SU-DHL-6 (cell line): ENCODE data around the gene CECR2.

Source experiments
- H2AFZ ChIP-seq: fragments of 200-600 bp; sonication (generic); 2 replicates; pipeline ENCODE4 v1.6.1; 2014; ENCODE audit warnings: low read depth, mild to moderate bottlenecking, moderate library complexity, mixed read lengths, antibody characterized with exemption, low read length; ENCODE audit not compliant: severe bottlenecking
- H3F3A ChIP-seq: fragments of 200-600 bp; shearing (Covaris generic); 2 replicates; pipeline ENCODE4 v1.6.0; 2016; ENCODE audit warnings: antibody characterized with exemption, mild to moderate bottlenecking; ENCODE audit not compliant: insufficient read depth
- H3K27ac ChIP-seq: fragments of 200-600 bp; sonication (generic); 2 replicates; pipeline ENCODE4 v1.5.1; 2016; ENCODE audit warnings: low read depth, mild to moderate bottlenecking, low read length, moderate library complexity, mixed read lengths
- H3K27me3 ChIP-seq: fragments of 200-600 bp; sonication (generic), shearing (Covaris generic); 2 replicates; pipeline ENCODE4 v1.6.0; 2014; ENCODE audit warnings: mild to moderate bottlenecking, low read length
- H3K36me3 ChIP-seq: fragments of 200-600 bp; sonication (generic); 2 replicates; pipeline ENCODE4 v1.6.1; 2014; ENCODE audit warnings: mild to moderate bottlenecking, low read length, mixed read lengths
- H3K4me2 ChIP-seq: fragments of 300-600, 200-600 bp; shearing (Covaris generic), sonication (generic); 2 replicates; pipeline ENCODE4 v1.6.0; 2014; ENCODE audit warnings: low read length, low read depth, mild to moderate bottlenecking; ENCODE audit not compliant: poor library complexity, severe bottlenecking
- H3K4me3 ChIP-seq: fragments of 200-600 bp; sonication (generic); 2 replicates; pipeline ENCODE4 v1.5.1; 2014; ENCODE audit warnings: antibody characterized with exemption, low read length, mild to moderate bottlenecking, mixed read lengths; ENCODE audit not compliant: insufficient read depth, poor library complexity, severe bottlenecking
- H3K79me2 ChIP-seq: fragments of 200-600 bp; sonication (generic); 2 replicates; pipeline ENCODE4 v1.6.1; 2014; ENCODE audit warnings: mild to moderate bottlenecking, low read length, moderate library complexity; ENCODE audit not compliant: insufficient read depth
- H3K9ac ChIP-seq: fragments of 200-600 bp; sonication (generic); 2 replicates; pipeline ENCODE4 v1.7.0; 2014; ENCODE audit warnings: mild to moderate bottlenecking, low read length
- H3K9me2 ChIP-seq: fragments of 200-600 bp; sonication (generic); replicated peaks from 2 replicates; pipeline ENCODE4 v1.6.1; 2014; ENCODE audit warnings: low read length; ENCODE audit not compliant: insufficient read depth
- H3K9me3 ChIP-seq: fragments of 200-600 bp; sonication (generic); 2 replicates; pipeline ENCODE4 v1.6.1; 2014; ENCODE audit warnings: low read length, mixed read lengths; ENCODE audit not compliant: insufficient read depth
- H4K20me1 ChIP-seq: fragments of 200-600 bp; sonication (generic); 2 replicates; pipeline ENCODE4 v1.6.1; 2014; ENCODE audit warnings: low read depth, mild to moderate bottlenecking, antibody characterized with exemption, low read length, moderate library complexity, mixed read lengths
- CTCF ChIP-seq: fragments of 200-600 bp; sonication (generic); IDR thresholded peaks from one replicate; pipeline ENCODE4 v1.5.1; 2017; ENCODE audit warnings: antibody characterized with exemption, mild to moderate bottlenecking, low read length, moderate library complexity; ENCODE audit not compliant: insufficient read depth, poor library complexity, severe bottlenecking
- EZH2phosphoT487 ChIP-seq: fragments of 200-600 bp; sonication (generic), shearing (Covaris generic); conservative IDR thresholded peaks from 2 replicates; pipeline ENCODE4 v1.6.1; 2018; ENCODE audit warnings: mild to moderate bottlenecking, antibody characterized with exemption, low read length, moderate library complexity, mixed read lengths

CECR2 gene

GRCh38 chr22:17470880-17471500, 101.7 kb downstream of the CECR2 start:
- Histone ChIP-seq H2AFZ (no peak overlapping the region), H3K27me3 (no peaks in the 10 kb centered on the region), H3K9me3 (no peaks in the 10 kb centered on the region), H3K36me3 (no peaks in the 10 kb centered on the region), H3K4me2 (no peak overlapping the region), H3K9ac (no peak overlapping the region), H4K20me1 (no peaks in the 10 kb centered on the region), H3K79me2 (no peaks in the 10 kb centered on the region), H3F3A (no peaks in the 10 kb centered on the region), H3K9me2 (no peaks in the 10 kb centered on the region), H3K4me3 (no peak overlapping the region), H3K27ac (no peak overlapping the region)
- no peak for TF ChIP-seq EZH2phosphoT487
- TF ChIP-seq CTCF = no peak

- no peaks in the 10 kb centered on the region for H3F3A ChIP-seq
- H3K9ac ChIP-seq = no peak overlapping the region
- no peaks in the 10 kb centered on the region for H3K9me2 ChIP-seq
- no peaks in the 10 kb centered on the region for H4K20me1 ChIP-seq
- no peak overlapping the region for H2AFZ ChIP-seq
- H3K27ac ChIP-seq = no peak overlapping the region
- TF ChIP-seq CTCF = no peak
- TF ChIP-seq EZH2phosphoT487 = no peak
- H3K36me3 ChIP-seq = no peaks in the 10 kb centered on the region
- no peaks in the 10 kb centered on the region for H3K79me2 ChIP-seq
- no peak overlapping the region for H3K4me3 ChIP-seq
- no peaks in the 10 kb centered on the region for H3K27me3 ChIP-seq
- H3K9me3 ChIP-seq = no peaks in the 10 kb centered on the region
- no peak overlapping the region for H3K4me2 ChIP-seq
Observed at GRCh38 chr22:17471886-17472535, 102.8 kb downstream of the CECR2 start.

GRCh38 chr22:17472932-17473331, 103.7 kb downstream of the CECR2 start:
- Histone ChIP-seq H3K27ac (no peak overlapping the region), H3K9me3 (no peaks in the 10 kb centered on the region), H3K9me2 (no peaks in the 10 kb centered on the region), H2AFZ (no peak overlapping the region), H3F3A (no peaks in the 10 kb centered on the region), H3K4me2 (no peak overlapping the region), H3K79me2 (no peaks in the 10 kb centered on the region), H3K4me3 (no peak overlapping the region), H3K27me3 (no peaks in the 10 kb centered on the region), H4K20me1 (no peaks in the 10 kb centered on the region), H3K9ac (no peak overlapping the region), H3K36me3 (no peaks in the 10 kb centered on the region)
- TF ChIP-seq CTCF (no peak), EZH2phosphoT487 (no peak)
